Liver (tissue), 9 donors: ENCODE results near the gene CEMIP. TPM values are rescaled to one million over a fixed set of nuclear protein-coding genes. Genes with fewer than 3 reads are reported as not detected.
"Not testable (repeated sequence)": the region's sequence is repeated elsewhere in the genome, so short reads cannot be mapped to it uniquely, and the experiment has no call there.

Experiments used
- DNase-seq: peaks from one replicate; pipeline ENCODE4 v3.0.0-alpha.2; 2017; ENCODE audit warnings: low spot score
- H3K27ac ChIP-seq, 2 donors: one replicate each; pipeline ENCODE4 v1.7.0; 2013; ENCODE audit warnings: inconsistent platforms in 2 of 2, low read length in 2 of 2, control low read depth in 1 of 2, low read depth in 1 of 2, mild to moderate bottlenecking in 1 of 2
- H3K27me3 ChIP-seq, 4 donors: one replicate each; pipeline versions ENCODE4 v1.6.1 to v1.7.0; 2013; ENCODE audit warnings: low read length in 3 of 4, inconsistent platforms in 1 of 4, mild to moderate bottlenecking in 1 of 4, moderate library complexity in 1 of 4; ENCODE audit not compliant: control insufficient read depth in 4 of 4, insufficient read depth in 4 of 4
- H3K36me3 ChIP-seq, 4 donors: one replicate each; pipeline versions ENCODE4 v1.6.1 to v1.7.0; 2013; ENCODE audit warnings: low read length in 3 of 4, mild to moderate bottlenecking in 3 of 4, low read depth in 1 of 4, moderate library complexity in 1 of 4; ENCODE audit not compliant: control insufficient read depth in 4 of 4, insufficient read depth in 3 of 4
- H3K4me1 ChIP-seq, 4 donors: one replicate each; pipeline versions ENCODE4 v1.6.1 to v1.7.0; 2013; ENCODE audit warnings: low read length in 3 of 4, mild to moderate bottlenecking in 3 of 4, moderate library complexity in 1 of 4; ENCODE audit not compliant: control insufficient read depth in 4 of 4, insufficient read depth in 4 of 4
- H3K4me3 ChIP-seq, 3 donors: one replicate each; pipeline versions ENCODE4 v1.6.1 to v1.7.0; 2013; ENCODE audit warnings: low read length in 3 of 3, control low read depth in 1 of 3, low read depth in 1 of 3, mild to moderate bottlenecking in 1 of 3
- H3K9ac ChIP-seq, 2 donors: one replicate each; pipeline ENCODE4 v1.7.0; 2013; ENCODE audit warnings: low read length in 2 of 2, mild to moderate bottlenecking in 2 of 2, moderate library complexity in 2 of 2, control low read depth in 1 of 2, low read depth in 1 of 2
- H3K9me3 ChIP-seq, 4 donors: one replicate each; pipeline versions ENCODE4 v1.6.1 to v1.7.0; 2013; ENCODE audit warnings: low read length in 3 of 4; ENCODE audit not compliant: control insufficient read depth in 4 of 4
- ATF3 ChIP-seq: IDR thresholded peaks from 2 replicates; pipeline ENCODE4 v1.6.1; 2016; ENCODE audit warnings: antibody characterized with exemption
- EGR1 ChIP-seq, 2 donors: IDR thresholded peaks; 2 replicates each; pipeline ENCODE4 v1.6.1; 2016 to 2018; ENCODE audit warnings: antibody characterized with exemption in 2 of 2, low read depth in 2 of 2
- FOXA1 ChIP-seq: IDR thresholded peaks from 2 replicates; pipeline ENCODE4 v1.6.1; 2016; ENCODE audit warnings: antibody characterized with exemption
- FOXA2 ChIP-seq: IDR thresholded peaks from 2 replicates; pipeline ENCODE4 v1.6.1; 2016; ENCODE audit warnings: antibody characterized with exemption
- GABPA ChIP-seq, 2 donors: IDR thresholded peaks in 1 of 2; conservative IDR thresholded peaks in 1 of 2; 2 replicates each; pipeline ENCODE4 v1.6.1; 2016; ENCODE audit warnings: antibody characterized with exemption in 2 of 2, mild to moderate bottlenecking in 1 of 2, moderate library complexity in 1 of 2
- HNF4G ChIP-seq: IDR thresholded peaks from 2 replicates; pipeline ENCODE4 v1.6.1; 2016; ENCODE audit warnings: antibody characterized with exemption
- JUND ChIP-seq, 2 donors: IDR thresholded peaks; 2 replicates each; pipeline ENCODE4 v1.6.1; 2016; ENCODE audit warnings: antibody characterized with exemption in 2 of 2
- NR2F2 ChIP-seq: IDR thresholded peaks from 2 replicates; pipeline ENCODE4 v1.6.1; 2016; ENCODE audit warnings: antibody characterized with exemption
- RAD21 ChIP-seq, 2 donors: IDR thresholded peaks; 2 replicates each; pipeline ENCODE4 v1.6.1; 2016; ENCODE audit warnings: antibody characterized with exemption in 2 of 2, mild to moderate bottlenecking in 2 of 2
- TAF1 ChIP-seq: conservative IDR thresholded peaks from 2 replicates; pipeline ENCODE4 v1.6.1; 2016; ENCODE audit warnings: antibody characterized with exemption, mild to moderate bottlenecking
- YY1 ChIP-seq: IDR thresholded peaks from 2 replicates; pipeline ENCODE4 v1.6.1; 2016; ENCODE audit warnings: antibody characterized with exemption, mild to moderate bottlenecking
- WGBS: extraction: QIAGEN DNeasy Blood & Tissue Kit; methylation state at CpG from one replicate; pipeline ENCODE4 v1.1.7; 2013; 5-methylcytosine and 5-hydroxymethylcytosine counted together
- polyA plus RNA-seq, 2 donors: library from polyadenylated mRNA; stranded (reverse) in 1 of 2; unstranded in 1 of 2; fragments of 200-250 nt in 1 of 2; fragments of >200 nt in 1 of 2; fragmentation: Nextera tagmentation in 1 of 2; extraction: Ambion mirVana in 1 of 2; gene quantifications; one replicate each; pipeline versions ENCODE4 v1.2.1 to v1.2.3, GENCODE V29; 2013 to 2015
- total RNA-seq, 2 donors: library from RNA; depleted of rRNA; stranded (reverse); fragments of >200 nt; gene quantifications; one replicate each; pipeline ENCODE4 v1.2.3, GENCODE V29; 2014
- TF ChIP-seq, protein P1 (sequence below): IDR thresholded peaks from 2 replicates; pipeline ENCODE4 v1.6.1; 2016; ENCODE audit warnings: antibody characterized with exemption
- TF ChIP-seq, protein P2 (sequence below): IDR thresholded peaks from 2 replicates; pipeline ENCODE4 v1.6.1; 2016; ENCODE audit warnings: antibody characterized with exemption
- TF ChIP-seq, protein P3 (sequence below): fragments of 150-350 bp; IDR thresholded peaks from 2 replicates; pipeline ENCODE4 v1.5.1; 2017; ENCODE audit warnings: improper control_type of control experiment, low read depth, low read length; ENCODE audit not compliant: missing input control
- donor health status: healthy.
- donor health status: healthy.
- donor health status: healthy.
- donor health status: healthy.
- donor health status: healthy.

CEMIP gene
- total and polyA plus RNA-seq, 4 donors = under 0.01 to 0.89 (median 0.21) TPM

DNA sequence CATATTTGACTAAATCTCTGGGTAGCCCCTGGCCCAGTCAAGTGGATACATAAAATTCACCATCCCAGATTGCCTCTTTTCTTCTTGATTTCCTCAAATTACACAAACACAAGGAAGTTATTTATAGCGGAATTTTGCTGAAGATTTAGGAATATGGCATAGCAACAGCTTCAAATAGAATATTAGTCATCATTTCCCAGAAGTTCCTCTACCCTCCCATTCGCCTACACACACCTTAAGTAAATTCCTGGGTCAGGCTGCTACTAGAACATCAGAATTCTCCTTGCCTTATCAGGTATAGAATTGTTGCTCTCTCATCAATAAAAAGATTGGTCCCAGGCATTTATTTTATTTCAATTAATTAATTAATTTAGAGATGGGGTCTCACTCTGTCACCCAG, 178.8 kb downstream of the CEMIP start:
- H3K36me3 ChIP-seq = peaks cover 3 to 17% (median 6%) of the 10 kb centered on the region in 4 donors
- WGBS = 96% methylated on average over 2 of the region's 2 CpGs
- no peaks in the 10 kb centered on the region for H3K27me3 ChIP-seq
- no peak for DNase-seq
- no peaks in the 10 kb centered on the region for H3K9me3 ChIP-seq
- peaks cover 0 to 2% (median 0%) of the 10 kb centered on the region in 4 donors for H3K4me1 ChIP-seq
- no peak overlapping the region for H3K9ac ChIP-seq
- TF ChIP-seq RAD21 (IDR thresholded peaks at IDR 0.05) = no peak
- no peak for TF ChIP-seq EGR1 (IDR thresholded peaks at IDR 0.05; ENCODE audit: low read depth in 2 of 2)
- TF ChIP-seq FOXA1 = no peak
- TF ChIP-seq NR2F2 = no peak
- TF ChIP-seq TAF1 = no peak
- TF ChIP-seq HNF4G = no peak
- TF ChIP-seq, protein P1, sequence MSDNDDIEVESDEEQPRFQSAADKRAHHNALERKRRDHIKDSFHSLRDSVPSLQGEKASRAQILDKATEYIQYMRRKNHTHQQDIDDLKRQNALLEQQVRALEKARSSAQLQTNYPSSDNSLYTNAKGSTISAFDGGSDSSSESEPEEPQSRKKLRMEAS = no peak
- no peak for TF ChIP-seq ATF3
- no peak for TF ChIP-seq FOXA2
- no peak for TF ChIP-seq JUND (IDR thresholded peaks at IDR 0.05)
- TF ChIP-seq GABPA (IDR thresholded peaks at IDR 0.05 in 1 of 2, conservative IDR thresholded peaks at IDR 0.05 in 1 of 2) = no peak
- no peak for TF ChIP-seq YY1
- TF ChIP-seq, protein P2, sequence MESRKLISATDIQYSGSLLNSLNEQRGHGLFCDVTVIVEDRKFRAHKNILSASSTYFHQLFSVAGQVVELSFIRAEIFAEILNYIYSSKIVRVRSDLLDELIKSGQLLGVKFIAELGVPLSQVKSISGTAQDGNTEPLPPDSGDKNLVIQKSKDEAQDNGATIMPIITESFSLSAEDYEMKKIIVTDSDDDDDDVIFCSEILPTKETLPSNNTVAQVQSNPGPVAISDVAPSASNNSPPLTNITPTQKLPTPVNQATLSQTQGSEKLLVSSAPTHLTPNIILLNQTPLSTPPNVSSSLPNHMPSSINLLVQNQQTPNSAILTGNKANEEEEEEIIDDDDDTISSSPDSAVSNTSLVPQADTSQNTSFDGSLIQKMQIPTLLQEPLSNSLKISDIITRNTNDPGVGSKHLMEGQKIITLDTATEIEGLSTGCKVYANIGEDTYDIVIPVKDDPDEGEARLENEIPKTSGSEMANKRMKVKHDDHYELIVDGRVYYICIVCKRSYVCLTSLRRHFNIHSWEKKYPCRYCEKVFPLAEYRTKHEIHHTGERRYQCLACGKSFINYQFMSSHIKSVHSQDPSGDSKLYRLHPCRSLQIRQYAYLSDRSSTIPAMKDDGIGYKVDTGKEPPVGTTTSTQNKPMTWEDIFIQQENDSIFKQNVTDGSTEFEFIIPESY = no peak
- no peak overlapping the region for H3K27ac ChIP-seq
- no peak overlapping the region for H3K4me3 ChIP-seq

DNA sequence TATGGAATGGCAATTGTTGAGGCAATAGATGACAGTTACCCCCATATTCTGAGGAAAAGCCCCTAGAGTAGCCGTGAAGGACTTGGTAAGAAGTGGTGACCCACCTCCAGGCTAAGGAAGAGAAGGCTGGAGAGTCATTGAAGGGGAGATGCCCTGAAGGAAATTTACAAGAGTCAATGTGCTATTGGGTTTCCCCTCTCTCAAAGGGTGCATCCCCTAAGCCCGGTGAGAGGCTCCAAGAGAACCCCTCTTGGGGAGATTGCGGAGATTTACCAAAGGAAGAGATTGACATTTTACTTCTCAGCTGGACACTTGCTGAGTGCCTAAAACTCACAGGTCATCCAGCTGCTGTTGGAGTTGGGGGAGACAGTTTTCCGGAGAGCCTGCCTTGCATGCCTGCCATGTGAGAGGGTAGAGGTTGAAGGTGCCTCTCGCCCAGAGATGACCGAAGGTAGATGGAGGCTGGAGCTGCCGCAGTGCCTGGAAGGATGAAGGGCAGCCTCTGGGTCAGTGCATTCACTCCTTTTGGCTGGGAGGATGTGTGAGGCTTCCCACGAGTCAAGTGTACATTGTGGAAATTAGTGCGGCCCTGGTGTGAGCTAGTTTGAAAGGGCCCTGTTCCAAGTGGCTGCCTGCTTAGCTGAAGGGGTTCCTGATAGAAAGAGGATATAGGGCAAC, 179.8 kb downstream of the CEMIP start:
- TF ChIP-seq HNF4G (no peak), ATF3 (no peak), FOXA1 (no peak), FOXA2 (no peak), EGR1 (IDR thresholded peaks at IDR 0.05; ENCODE audit: low read depth in 2 of 2) (no peak)
- TF ChIP-seq, protein P3, sequence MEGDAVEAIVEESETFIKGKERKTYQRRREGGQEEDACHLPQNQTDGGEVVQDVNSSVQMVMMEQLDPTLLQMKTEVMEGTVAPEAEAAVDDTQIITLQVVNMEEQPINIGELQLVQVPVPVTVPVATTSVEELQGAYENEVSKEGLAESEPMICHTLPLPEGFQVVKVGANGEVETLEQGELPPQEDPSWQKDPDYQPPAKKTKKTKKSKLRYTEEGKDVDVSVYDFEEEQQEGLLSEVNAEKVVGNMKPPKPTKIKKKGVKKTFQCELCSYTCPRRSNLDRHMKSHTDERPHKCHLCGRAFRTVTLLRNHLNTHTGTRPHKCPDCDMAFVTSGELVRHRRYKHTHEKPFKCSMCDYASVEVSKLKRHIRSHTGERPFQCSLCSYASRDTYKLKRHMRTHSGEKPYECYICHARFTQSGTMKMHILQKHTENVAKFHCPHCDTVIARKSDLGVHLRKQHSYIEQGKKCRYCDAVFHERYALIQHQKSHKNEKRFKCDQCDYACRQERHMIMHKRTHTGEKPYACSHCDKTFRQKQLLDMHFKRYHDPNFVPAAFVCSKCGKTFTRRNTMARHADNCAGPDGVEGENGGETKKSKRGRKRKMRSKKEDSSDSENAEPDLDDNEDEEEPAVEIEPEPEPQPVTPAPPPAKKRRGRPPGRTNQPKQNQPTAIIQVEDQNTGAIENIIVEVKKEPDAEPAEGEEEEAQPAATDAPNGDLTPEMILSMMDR = no peak
- Histone ChIP-seq H3K27me3 (no peaks in the 10 kb centered on the region), H3K9me3 (no peaks in the 10 kb centered on the region), H3K4me1 (peaks cover 0 to 2% (median 0%) of the 10 kb centered on the region in 4 donors), H3K9ac (no peak overlapping the region), H3K4me3 (no peak overlapping the region), H3K27ac (no peak overlapping the region), H3K36me3 (peaks cover 3 to 13% (median 6%) of the 10 kb centered on the region in 4 donors)
- DNase-seq = no peak
- WGBS = 97% methylated on average over 9 of the region's 9 CpGs

DNA sequence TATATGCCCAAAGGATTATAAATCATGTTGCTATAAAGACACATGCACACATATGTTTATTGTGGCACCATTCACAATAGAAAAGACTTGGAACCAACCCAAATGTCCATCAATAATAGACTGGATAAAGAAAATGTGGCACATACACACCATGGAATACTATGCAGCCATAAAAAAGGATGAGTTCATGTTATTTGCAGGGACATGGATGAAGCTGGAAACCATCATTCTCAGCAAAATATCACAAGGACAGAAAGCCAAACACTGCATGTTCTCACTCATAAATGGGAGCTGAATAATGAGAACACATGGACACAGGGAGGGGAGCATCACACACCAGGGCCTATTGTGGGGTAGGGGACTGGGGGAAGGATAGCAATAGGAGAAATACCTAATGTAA, 186.3 kb downstream of the CEMIP start:
- H3K36me3 ChIP-seq = peaks cover 5 to 20% (median 11%) of the 10 kb centered on the region in 4 donors
- H3K9me3 ChIP-seq, DNase-seq, H3K27ac ChIP-seq, H3K4me3 ChIP-seq, H3K4me1 ChIP-seq, H3K27me3 ChIP-seq, H3K9ac ChIP-seq: not testable (repeated sequence)
